GM18951 (cell line): ENCODE measurements around the gene IQSEC3.

Source experiments
- POLR2A ChIP-seq: IDR thresholded peaks from 4 replicates; pipeline ENCODE4 v1.6.1; 2011; ENCODE audit warnings: mild to moderate bottlenecking; ENCODE audit not compliant: insufficient read length, insufficient read depth; ENCODE audit errors: extremely low read depth
- in situ Hi-C: fragments of 300-500 bp; cut with MboI; formaldehyde crosslinking; loops from one replicate; pipeline ENCODE4 v1.12.0; 2022; ENCODE audit warnings: low sequenced_read_pairs, mixed read lengths, inconsistent platforms; ENCODE audit not compliant: unreplicated experiment

IQSEC3 gene

GRCh38 chr12:225012-225411, 158.4 kb downstream of the IQSEC3 start:
- in situ Hi-C loops: no loop called here
- TF ChIP-seq POLR2A: no peak

GRCh38 chr12:226401-226800, 159.8 kb downstream of the IQSEC3 start:
- in situ Hi-C loops: no loop called here
- TF ChIP-seq POLR2A: no peak

- in situ Hi-C loops: no loop called here
- TF ChIP-seq POLR2A: no peak
These were observed 160.8 kb downstream of the IQSEC3 start for GRCh38 chr12:227286-227915.
